Islet of Langerhans (tissue), 1 donor: Measurements from ENCODE around the gene DCAF17.
A peak's percentile ranks its signal among the peaks of the same experiment; 100 is the strongest.
"Not testable (repeated sequence)": the region's sequence is repeated elsewhere in the genome, so short reads cannot be mapped to it uniquely, and the experiment has no call there.

Source experiments
- FAIRE-seq: peaks from one replicate; lab custom pipeline; 2011; peaks lifted over from hg19 to GRCh38; lab: Jason Lieb, UNC

Gene DCAF17

GRCh38 chr2:171411214-171411613 is 22.8 kb upstream of the DCAF17 start:
- FAIRE-seq: no peak

- no peak for FAIRE-seq
These were observed 22.1 kb upstream of the DCAF17 start for GRCh38 chr2:171411791-171412483.

DNA sequence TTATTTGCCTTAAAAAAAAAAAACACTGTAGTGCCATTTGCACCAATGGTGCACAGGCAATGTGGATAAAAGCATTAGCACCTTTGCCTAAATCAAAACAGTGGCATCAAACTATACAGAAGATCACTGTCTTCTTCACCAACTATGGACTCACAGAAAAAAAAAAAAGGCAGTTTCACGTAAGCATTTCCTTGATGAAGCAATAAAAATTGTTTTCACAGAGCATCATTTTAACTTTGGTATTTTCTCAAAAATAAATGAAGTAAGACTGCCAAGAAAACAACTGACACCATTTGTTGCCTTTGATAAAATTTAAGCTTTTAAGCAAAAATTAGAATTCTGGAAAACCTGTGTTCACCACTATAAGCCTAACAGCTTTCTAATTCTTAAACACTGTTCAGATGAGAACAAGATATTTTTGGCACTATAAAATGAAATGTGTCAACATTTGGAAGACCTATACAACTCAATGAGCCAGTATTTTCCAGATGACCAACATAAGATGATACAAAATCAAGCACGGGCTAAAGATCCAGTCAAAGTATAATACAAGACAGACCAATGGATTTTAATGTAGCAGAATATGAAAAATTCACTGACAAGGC is 21.4 kb upstream of the DCAF17 start:
- no peak for FAIRE-seq

DNA sequence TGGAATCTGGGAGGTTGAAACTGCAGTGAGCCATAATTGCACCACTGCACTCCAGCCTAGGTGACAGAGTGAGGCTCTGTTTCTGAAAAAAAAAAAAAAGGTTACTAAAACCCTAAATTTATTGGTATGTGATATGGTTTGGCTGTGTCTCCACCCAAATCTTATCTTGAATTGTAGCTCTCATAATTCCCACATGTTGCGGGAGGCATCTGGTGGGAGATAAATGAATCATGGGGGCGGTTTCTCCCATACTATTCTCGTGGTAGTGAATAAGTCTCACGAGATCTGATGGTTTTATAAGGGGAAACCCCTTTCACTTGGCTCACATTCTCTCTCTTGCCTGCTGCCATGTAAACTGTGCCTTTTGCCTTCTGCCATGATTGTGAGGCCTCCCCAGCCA is 19.4 kb upstream of the DCAF17 start:
- FAIRE-seq: not testable (repeated sequence)

DNA sequence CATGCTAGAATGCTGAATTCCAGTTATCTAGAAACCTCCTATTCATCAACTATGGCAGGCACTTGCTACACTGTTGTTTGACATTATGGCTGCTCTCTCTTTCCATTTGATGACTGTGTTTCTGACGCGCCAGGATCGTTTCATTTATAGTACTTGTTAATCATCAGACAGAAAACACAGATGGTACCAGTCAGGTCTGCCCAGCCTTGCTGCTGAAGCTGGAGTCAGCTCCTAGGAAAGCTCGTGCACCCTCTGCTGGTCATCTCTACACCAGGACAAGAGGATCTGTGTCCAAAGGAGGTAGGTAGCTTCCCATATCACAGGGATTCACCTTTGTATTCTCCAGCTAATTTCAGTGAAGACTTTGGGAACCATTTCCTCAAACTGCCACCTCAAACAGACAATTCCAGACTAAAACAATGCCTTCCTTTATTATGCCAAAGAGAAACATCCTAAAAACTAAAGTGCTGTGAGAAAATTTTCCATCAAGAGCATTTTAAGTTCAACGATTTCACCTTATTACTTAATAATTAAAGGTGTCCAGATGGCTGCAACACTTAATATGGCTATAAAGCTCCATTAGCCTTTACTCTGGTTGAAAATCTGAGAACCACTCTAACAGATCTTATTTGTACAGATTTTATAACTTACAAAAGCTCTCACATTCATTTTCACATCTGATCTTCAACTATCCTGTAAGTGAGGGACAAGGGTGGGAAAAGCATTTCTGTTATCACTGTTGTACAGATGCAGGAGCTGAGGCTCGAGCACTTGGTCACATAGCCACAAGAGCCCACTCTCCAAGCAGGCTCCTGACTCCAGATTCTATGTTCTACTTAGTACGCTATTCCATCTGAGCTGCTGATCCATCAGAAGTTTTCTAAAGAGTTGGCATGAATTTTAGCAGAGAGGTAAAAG is 17.8 kb upstream of the DCAF17 start:
- FAIRE-seq: peak; percentile 100

GRCh38 chr2:171419333-171419732 is 14.7 kb upstream of the DCAF17 start:
- FAIRE-seq: no peak

DNA sequence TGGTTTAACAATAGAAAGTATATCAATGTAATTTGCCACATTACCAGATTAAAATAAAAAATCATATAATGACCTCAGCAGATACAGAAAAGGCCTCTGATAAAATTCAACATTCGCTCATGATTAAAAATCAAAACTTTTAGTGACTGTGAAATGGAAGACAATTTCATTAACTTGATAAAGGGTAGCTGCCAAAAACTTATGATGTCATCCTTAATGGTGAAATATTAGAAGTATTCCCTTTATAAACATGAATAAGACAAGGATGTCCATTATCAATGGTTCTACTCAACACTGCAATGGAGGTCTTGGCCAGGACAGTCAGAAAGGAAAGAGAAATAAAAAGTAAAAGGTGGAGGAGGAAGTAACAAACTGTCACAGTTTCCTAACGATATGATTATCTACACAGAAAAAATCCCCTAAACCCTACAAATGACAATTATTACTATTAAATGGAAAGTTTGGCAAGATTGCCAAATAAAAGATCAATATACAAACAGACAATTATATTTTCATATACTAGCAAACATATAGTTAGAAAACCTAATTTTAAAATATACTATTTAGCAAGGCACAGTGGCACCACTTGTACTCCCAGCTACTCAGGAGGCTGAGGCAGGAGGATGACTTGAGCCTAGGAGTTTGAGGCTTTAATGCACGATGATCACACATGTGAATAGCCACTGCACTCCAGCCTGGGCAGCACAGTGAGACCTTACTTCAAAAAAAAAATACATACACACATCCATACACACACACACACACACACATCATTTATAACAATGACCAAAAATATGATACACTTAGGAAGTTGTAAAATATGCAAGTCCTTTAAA is 13.1 kb upstream of the DCAF17 start:
- FAIRE-seq: no peak

DNA sequence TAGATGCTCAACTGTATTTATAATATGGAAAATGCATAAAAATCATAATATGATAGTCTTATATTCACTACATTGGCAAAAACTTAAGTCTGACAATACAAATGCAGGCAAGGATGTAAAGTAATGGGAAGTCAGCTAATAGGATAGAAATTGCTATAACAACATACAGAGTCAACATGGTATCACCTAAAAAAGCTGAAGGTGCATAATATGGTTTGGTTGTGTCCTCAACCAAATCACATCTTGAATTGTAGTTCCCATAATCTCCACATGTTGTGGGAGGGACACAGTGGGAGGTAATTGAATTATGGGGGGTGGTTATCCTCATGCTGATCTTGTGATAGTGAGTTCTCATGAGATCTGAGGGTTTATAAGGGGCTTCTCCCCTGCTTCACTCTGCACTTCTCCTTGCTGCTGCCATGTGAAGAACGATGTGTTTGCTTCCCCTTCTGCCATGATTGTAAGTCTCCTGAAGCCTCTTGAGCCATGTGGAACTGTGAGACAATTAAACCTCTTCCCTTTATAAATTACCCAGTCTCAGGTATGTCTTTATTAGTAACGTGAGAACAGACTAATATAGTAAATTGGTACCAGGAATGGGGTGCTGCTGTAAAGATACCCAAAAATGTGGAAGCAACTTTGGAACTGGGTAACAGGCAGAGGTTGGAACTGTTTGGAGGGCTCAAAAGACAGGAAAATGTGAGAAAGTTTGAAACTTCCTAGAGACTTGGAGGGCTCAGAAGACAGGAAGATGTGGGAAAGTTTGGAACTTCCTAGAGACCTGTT is 11.1 kb upstream of the DCAF17 start:
- FAIRE-seq: not testable (repeated sequence)

DNA sequence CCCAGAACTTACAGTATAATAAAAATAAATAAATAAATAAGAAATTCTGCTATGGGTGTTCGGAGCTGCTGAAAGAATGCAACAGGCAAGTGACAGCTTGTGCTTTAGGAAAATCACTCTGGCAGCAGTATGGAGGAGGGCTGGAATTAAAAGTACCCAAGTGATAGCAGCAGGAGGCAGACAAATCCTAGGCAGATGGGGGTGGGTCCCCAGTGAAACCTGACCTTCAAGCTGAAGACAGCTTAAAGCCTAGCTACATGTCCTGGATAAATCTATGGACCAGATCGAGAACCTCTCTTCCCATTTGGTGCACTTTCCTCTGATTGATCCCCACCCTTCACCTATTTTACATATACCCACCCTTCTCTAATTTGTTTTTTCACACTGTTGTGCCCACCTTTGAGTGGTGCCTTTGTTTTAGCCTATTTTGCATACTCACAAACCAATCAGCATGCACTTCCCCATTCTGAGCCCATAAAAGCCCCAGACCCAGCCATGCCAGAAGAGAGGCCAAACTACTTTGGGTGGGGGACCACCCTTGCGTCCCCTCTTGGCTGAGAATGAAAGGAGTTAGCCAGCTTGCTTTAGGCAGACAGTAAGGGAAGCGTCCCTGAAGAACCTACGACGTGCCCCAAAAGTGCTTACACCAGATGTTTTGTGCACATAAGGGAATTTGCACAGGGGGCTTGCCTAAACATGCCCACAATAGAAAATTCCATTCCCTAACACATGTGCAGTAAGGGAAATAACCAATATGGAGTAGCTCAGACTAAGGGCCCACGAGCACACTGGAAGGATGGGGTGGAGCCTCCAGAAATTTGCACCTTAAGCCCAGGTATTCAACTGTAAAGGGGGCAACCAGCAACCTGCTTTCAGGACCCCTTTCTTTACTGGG is 3.3 kb upstream of the DCAF17 start:
- no peak for FAIRE-seq

- no peak for FAIRE-seq
These were observed 2.3 kb upstream of the DCAF17 start for GRCh38 chr2:171431677-171432167.

DNA sequence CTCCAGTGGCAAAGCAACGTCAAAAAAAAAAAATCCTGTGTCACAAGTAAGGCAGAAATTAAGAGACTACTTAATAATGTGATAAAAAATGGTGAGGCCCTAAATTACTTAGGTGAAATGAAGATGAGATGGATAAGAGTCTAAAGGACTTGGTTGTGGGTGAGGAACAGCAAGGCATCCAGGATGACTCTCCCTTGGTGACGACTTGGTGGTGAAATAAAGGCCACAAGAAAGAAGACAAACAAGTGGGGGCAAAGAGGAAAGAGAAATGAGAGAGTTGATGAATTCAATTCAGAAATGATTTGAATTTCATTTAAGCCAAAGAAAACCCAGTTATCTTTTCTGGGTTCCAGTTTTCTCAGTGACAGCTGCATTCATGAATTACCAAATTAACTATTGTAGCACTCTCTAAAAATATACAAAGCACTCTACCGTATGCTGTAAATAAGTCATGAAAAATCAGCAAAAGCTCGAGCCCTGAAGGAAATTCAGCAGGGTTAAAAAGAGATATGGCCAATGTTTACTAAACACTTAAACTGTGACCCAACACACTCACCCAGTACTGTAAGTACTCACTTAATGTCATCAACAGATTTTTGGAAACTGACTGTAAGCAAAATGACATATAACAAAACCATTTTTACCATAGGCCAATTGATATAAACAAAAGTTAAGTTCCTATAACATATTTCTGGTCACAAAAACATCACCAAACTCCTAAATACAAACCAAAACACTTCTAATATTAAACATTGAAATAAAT is 1.6 kb upstream of the DCAF17 start:
- no peak for FAIRE-seq

GRCh38 chr2:171432969-171433762 is 860 bp upstream of the DCAF17 start:
- no peak for FAIRE-seq

DNA sequence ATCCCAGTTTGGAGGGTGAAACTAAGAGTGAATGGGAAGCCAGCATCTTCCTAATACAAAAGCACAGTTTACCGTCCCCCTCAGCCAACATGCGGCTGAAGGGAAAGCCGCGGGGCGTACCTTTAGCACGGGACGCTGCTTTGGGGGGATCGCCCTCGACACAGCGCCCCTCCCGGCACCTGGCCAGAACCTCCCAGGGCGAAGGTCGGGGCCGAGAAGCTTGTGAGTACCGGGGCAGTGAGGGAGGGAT is 338 bp upstream of the DCAF17 start, which contains the start of gene METTL8:
TSS of gene METTL8 (minus strand) at position 228 of the 250 bp plus-strand sequence. CDS start 41,805 bp downstream, outside the sequence.
- FAIRE-seq: no peak

DNA sequence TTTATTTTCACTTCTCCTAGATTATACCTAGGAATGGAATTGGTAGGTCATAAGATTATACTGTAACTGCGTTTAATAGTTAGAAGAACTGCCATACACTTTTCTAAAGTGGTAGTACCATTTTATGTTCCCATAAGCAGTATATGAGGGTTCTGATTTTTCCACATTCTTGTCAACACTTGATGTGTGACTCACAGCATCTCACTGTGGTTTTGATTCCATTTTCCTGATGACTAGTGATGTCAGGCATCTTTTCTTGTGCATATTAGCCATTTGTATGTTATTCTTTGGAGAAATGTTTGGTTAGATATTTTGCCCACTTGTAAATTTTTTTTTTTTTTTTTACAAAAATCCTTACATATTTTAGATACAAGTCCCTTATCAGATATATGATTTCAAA is 2.3 kb downstream of the DCAF17 start:
- no peak for FAIRE-seq

DNA sequence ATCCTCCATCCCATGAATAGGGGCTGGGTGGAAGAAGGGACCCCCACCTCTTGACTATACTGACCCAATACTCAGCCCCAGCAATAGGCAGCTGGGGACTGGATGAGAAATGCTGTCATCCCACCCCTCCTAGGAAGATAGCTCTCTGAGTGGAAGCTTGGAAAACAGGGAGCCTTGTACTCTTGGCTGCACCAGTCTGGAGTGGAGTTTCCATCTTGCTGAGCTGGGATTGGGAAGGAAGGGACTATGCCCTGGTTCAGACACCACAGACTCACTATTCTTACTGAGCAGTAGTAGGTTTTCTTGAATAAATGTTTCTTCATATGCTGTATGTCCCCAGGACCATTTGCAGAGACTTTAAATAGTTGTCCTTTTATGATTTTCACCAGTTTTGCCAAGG is 7.4 kb downstream of the DCAF17 start:
- FAIRE-seq: no peak

DNA sequence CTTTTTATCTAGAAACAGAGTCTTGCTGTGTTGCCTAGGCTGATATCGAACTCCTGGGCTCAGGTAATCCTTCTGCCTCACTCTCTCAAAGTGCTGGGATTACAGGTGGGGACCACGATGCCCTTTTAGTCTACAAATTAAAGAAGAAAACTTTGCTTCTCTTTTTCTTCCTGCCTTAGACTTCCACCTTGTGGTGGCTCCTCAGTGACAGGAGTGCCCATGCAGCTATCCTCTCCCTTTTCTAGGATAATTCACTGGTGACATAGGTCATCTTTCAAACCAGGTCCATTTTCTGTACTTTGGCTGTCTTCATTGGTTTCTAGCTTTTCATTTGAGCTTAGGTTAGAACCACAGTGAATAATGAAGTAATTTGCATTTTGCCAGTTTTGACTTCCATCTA is 13.6 kb downstream of the DCAF17 start:
- FAIRE-seq: no peak

GRCh38 chr2:171451074-171451473 is 17.0 kb downstream of the DCAF17 start:
- no peak for FAIRE-seq

DNA sequence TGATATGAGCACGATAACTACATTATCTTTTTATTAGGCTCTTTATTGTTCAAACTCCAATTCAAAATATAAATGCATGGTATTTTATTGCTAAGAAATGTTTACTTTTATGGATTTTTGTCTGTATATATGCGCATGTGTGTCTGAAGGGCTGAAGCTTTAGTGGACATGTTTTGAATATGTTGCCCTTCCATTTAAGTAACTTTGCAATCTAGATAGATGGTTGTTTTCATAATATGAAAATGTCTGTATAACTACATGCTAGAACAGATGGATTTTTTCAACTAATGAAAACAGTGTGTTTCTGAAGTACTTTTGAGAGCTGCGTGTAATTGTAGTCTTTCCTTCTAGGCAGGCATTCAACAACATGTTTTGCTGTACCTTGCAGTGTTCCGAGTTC is 18.7 kb downstream of the DCAF17 start:
- FAIRE-seq: no peak

- peak; percentile 91 for FAIRE-seq
These were observed 25.5 kb downstream of the DCAF17 start for GRCh38 chr2:171459498-171459897.
